ENCODE measurements around the gene ACP4.

ACP4 gene

GRCh38 chr19:50839712-50840655, 49.8 kb downstream of the ACP4 start:
- in situ Hi-C loops (cut with HindIII; ENCODE audit: low sequenced_read_pairs): no loop called here

DNA sequence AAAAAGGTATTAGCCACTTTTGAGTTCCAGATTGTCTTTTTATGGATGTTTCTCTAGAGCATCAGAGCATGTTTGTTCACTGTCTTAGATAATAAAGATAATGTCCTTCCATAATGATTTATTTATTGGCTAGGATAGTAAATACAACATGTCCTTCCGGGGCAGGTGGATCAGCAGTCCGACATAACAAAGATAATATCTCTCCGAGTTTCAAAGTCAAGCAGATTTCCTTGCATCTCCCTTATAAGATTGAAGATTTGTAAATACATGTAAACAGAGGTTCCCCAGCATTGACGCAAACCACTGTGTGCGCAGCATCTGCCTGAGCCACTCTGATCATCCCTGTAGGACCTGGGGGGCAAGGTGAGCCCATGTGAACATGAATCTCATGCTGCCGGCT, 51.9 kb downstream of the ACP4 start:
- in situ Hi-C loops (cut with HindIII; ENCODE audit: low sequenced_read_pairs): no loop called here

- in situ Hi-C loops (cut with HindIII; ENCODE audit: low sequenced_read_pairs): no loop called here
Observed at GRCh38 chr19:50843205-50843604, 53.0 kb downstream of the ACP4 start.

- in situ Hi-C loops (cut with HindIII; ENCODE audit: low sequenced_read_pairs): no loop called here
Observed at GRCh38 chr19:50843701-50844221, 53.5 kb downstream of the ACP4 start.

GRCh38 chr19:50844296-50844935, 54.2 kb downstream of the ACP4 start:
- in situ Hi-C loops (cut with HindIII; ENCODE audit: low sequenced_read_pairs): no loop called here

Data from endothelial cell of hepatic sinusoid (primary cell).